ENCODE results near the gene SPSB4.

SPSB4 gene

GRCh38 chr3:141176775-141177174 is 125.6 kb downstream of the SPSB4 start:
- Histone ChIP-seq H3K27ac (ENCODE audit: insufficient read depth, low read length, poor library complexity, severe bottlenecking) (no peak overlapping the region), H3K4me3 (ENCODE audit: insufficient read depth, low read depth, low read length, poor library complexity, severe bottlenecking) (no peak overlapping the region), H3K36me3 (ENCODE audit: control insufficient read depth, insufficient read depth, low read length) (no peaks in the 10 kb centered on the region), H3K9me3 (ENCODE audit: control insufficient read depth, low read length) (peaks cover 4% of the 10 kb centered on the region), H3K4me1 (ENCODE audit: control insufficient read depth, insufficient read depth, low read length, poor library complexity, severe bottlenecking) (no peaks in the 10 kb centered on the region), H3K27me3 (replicated peaks; ENCODE audit: control insufficient read depth, insufficient read depth, low read length, poor library complexity, severe bottlenecking) (peaks cover 2% of the 10 kb centered on the region)
- DNase-seq: no peak

GRCh38 chr3:141178026-141178425 is 126.9 kb downstream of the SPSB4 start:
- Histone ChIP-seq H3K4me3 (ENCODE audit: insufficient read depth, low read depth, low read length, poor library complexity, severe bottlenecking) (no peak overlapping the region), H3K27me3 (replicated peaks; ENCODE audit: control insufficient read depth, insufficient read depth, low read length, poor library complexity, severe bottlenecking) (no peaks in the 10 kb centered on the region), H3K36me3 (ENCODE audit: control insufficient read depth, insufficient read depth, low read length) (no peaks in the 10 kb centered on the region), H3K4me1 (ENCODE audit: control insufficient read depth, insufficient read depth, low read length, poor library complexity, severe bottlenecking) (no peaks in the 10 kb centered on the region), H3K27ac (ENCODE audit: insufficient read depth, low read length, poor library complexity, severe bottlenecking) (no peak overlapping the region), H3K9me3 (ENCODE audit: control insufficient read depth, low read length) (peaks cover 4% of the 10 kb centered on the region)
- no peak for DNase-seq

- Histone ChIP-seq H3K4me1 (ENCODE audit: control insufficient read depth, insufficient read depth, low read length, poor library complexity, severe bottlenecking) (no peaks in the 10 kb centered on the region), H3K36me3 (ENCODE audit: control insufficient read depth, insufficient read depth, low read length) (no peaks in the 10 kb centered on the region), H3K27ac (ENCODE audit: insufficient read depth, low read length, poor library complexity, severe bottlenecking) (no peak overlapping the region), H3K9me3 (ENCODE audit: control insufficient read depth, low read length) (peaks cover 4% of the 10 kb centered on the region), H3K27me3 (replicated peaks; ENCODE audit: control insufficient read depth, insufficient read depth, low read length, poor library complexity, severe bottlenecking) (no peaks in the 10 kb centered on the region), H3K4me3 (ENCODE audit: insufficient read depth, low read depth, low read length, poor library complexity, severe bottlenecking) (no peak overlapping the region)
- no peak for DNase-seq
Measured at GRCh38 chr3:141178551-141178950, 127.4 kb downstream of the SPSB4 start.

GRCh38 chr3:141179983-141180382 is 128.8 kb downstream of the SPSB4 start:
- Histone ChIP-seq H3K27me3 (replicated peaks; ENCODE audit: control insufficient read depth, insufficient read depth, low read length, poor library complexity, severe bottlenecking) (no peaks in the 10 kb centered on the region), H3K4me1 (ENCODE audit: control insufficient read depth, insufficient read depth, low read length, poor library complexity, severe bottlenecking) (no peaks in the 10 kb centered on the region), H3K27ac (ENCODE audit: insufficient read depth, low read length, poor library complexity, severe bottlenecking) (no peak overlapping the region), H3K9me3 (ENCODE audit: control insufficient read depth, low read length) (peaks cover 4% of the 10 kb centered on the region), H3K36me3 (ENCODE audit: control insufficient read depth, insufficient read depth, low read length) (no peaks in the 10 kb centered on the region), H3K4me3 (ENCODE audit: insufficient read depth, low read depth, low read length, poor library complexity, severe bottlenecking) (no peak overlapping the region)
- DNase-seq: no peak

GRCh38 chr3:141181196-141181595 is 130.0 kb downstream of the SPSB4 start:
- Histone ChIP-seq H3K27ac (ENCODE audit: insufficient read depth, low read length, poor library complexity, severe bottlenecking) (no peak overlapping the region), H3K36me3 (ENCODE audit: control insufficient read depth, insufficient read depth, low read length) (no peaks in the 10 kb centered on the region), H3K4me3 (ENCODE audit: insufficient read depth, low read depth, low read length, poor library complexity, severe bottlenecking) (no peak overlapping the region), H3K4me1 (ENCODE audit: control insufficient read depth, insufficient read depth, low read length, poor library complexity, severe bottlenecking) (no peaks in the 10 kb centered on the region), H3K9me3 (ENCODE audit: control insufficient read depth, low read length) (peaks cover 4% of the 10 kb centered on the region), H3K27me3 (replicated peaks; ENCODE audit: control insufficient read depth, insufficient read depth, low read length, poor library complexity, severe bottlenecking) (no peaks in the 10 kb centered on the region)
- DNase-seq: no peak

GRCh38 chr3:141181819-141182218 is 130.7 kb downstream of the SPSB4 start:
- H3K4me3 ChIP-seq (ENCODE audit: insufficient read depth, low read depth, low read length, poor library complexity, severe bottlenecking): no peak overlapping the region
- no peak for DNase-seq
- peaks cover 4% of the 10 kb centered on the region for H3K9me3 ChIP-seq (ENCODE audit: control insufficient read depth, low read length)
- no peak overlapping the region for H3K27ac ChIP-seq (ENCODE audit: insufficient read depth, low read length, poor library complexity, severe bottlenecking)
- no peaks in the 10 kb centered on the region for H3K27me3 ChIP-seq (replicated peaks; ENCODE audit: control insufficient read depth, insufficient read depth, low read length, poor library complexity, severe bottlenecking)
- H3K36me3 ChIP-seq (ENCODE audit: control insufficient read depth, insufficient read depth, low read length): no peaks in the 10 kb centered on the region
- H3K4me1 ChIP-seq (ENCODE audit: control insufficient read depth, insufficient read depth, low read length, poor library complexity, severe bottlenecking): no peaks in the 10 kb centered on the region

- Histone ChIP-seq H3K4me1 (ENCODE audit: control insufficient read depth, insufficient read depth, low read length, poor library complexity, severe bottlenecking) (no peaks in the 10 kb centered on the region), H3K27ac (ENCODE audit: insufficient read depth, low read length, poor library complexity, severe bottlenecking) (no peak overlapping the region), H3K9me3 (ENCODE audit: control insufficient read depth, low read length) (peaks cover 4% of the 10 kb centered on the region), H3K27me3 (replicated peaks; ENCODE audit: control insufficient read depth, insufficient read depth, low read length, poor library complexity, severe bottlenecking) (no peaks in the 10 kb centered on the region), H3K4me3 (ENCODE audit: insufficient read depth, low read depth, low read length, poor library complexity, severe bottlenecking) (no peak overlapping the region), H3K36me3 (ENCODE audit: control insufficient read depth, insufficient read depth, low read length) (no peaks in the 10 kb centered on the region)
- no peak for DNase-seq
Measured at GRCh38 chr3:141183606-141184005, 132.5 kb downstream of the SPSB4 start.

- DNase-seq: no peak
- H3K36me3 ChIP-seq (ENCODE audit: control insufficient read depth, insufficient read depth, low read length): no peaks in the 10 kb centered on the region
- H3K27me3 ChIP-seq (replicated peaks; ENCODE audit: control insufficient read depth, insufficient read depth, low read length, poor library complexity, severe bottlenecking): no peaks in the 10 kb centered on the region
- H3K4me3 ChIP-seq (ENCODE audit: insufficient read depth, low read depth, low read length, poor library complexity, severe bottlenecking): no peak overlapping the region
- H3K27ac ChIP-seq (ENCODE audit: insufficient read depth, low read length, poor library complexity, severe bottlenecking): no peak overlapping the region
- H3K9me3 ChIP-seq (ENCODE audit: control insufficient read depth, low read length): peaks cover 4% of the 10 kb centered on the region
- no peaks in the 10 kb centered on the region for H3K4me1 ChIP-seq (ENCODE audit: control insufficient read depth, insufficient read depth, low read length, poor library complexity, severe bottlenecking)
Measured at GRCh38 chr3:141184430-141184829, 133.3 kb downstream of the SPSB4 start.

GRCh38 chr3:141191097-141191749 is 140.1 kb downstream of the SPSB4 start:
- no peaks in the 10 kb centered on the region for H3K9me3 ChIP-seq (ENCODE audit: control insufficient read depth, low read length)
- no peaks in the 10 kb centered on the region for H3K27me3 ChIP-seq (replicated peaks; ENCODE audit: control insufficient read depth, insufficient read depth, low read length, poor library complexity, severe bottlenecking)
- H3K4me1 ChIP-seq (ENCODE audit: control insufficient read depth, insufficient read depth, low read length, poor library complexity, severe bottlenecking): no peaks in the 10 kb centered on the region
- no peaks in the 10 kb centered on the region for H3K36me3 ChIP-seq (ENCODE audit: control insufficient read depth, insufficient read depth, low read length)
- no peak overlapping the region for H3K4me3 ChIP-seq (ENCODE audit: insufficient read depth, low read depth, low read length, poor library complexity, severe bottlenecking)
- DNase-seq: no peak
- H3K27ac ChIP-seq (ENCODE audit: insufficient read depth, low read length, poor library complexity, severe bottlenecking): no peak overlapping the region

- no peaks in the 10 kb centered on the region for H3K27me3 ChIP-seq (replicated peaks; ENCODE audit: control insufficient read depth, insufficient read depth, low read length, poor library complexity, severe bottlenecking)
- H3K4me1 ChIP-seq (ENCODE audit: control insufficient read depth, insufficient read depth, low read length, poor library complexity, severe bottlenecking): no peaks in the 10 kb centered on the region
- H3K27ac ChIP-seq (ENCODE audit: insufficient read depth, low read length, poor library complexity, severe bottlenecking): no peak overlapping the region
- H3K4me3 ChIP-seq (ENCODE audit: insufficient read depth, low read depth, low read length, poor library complexity, severe bottlenecking): no peak overlapping the region
- H3K36me3 ChIP-seq (ENCODE audit: control insufficient read depth, insufficient read depth, low read length): no peaks in the 10 kb centered on the region
- no peaks in the 10 kb centered on the region for H3K9me3 ChIP-seq (ENCODE audit: control insufficient read depth, low read length)
- DNase-seq: peak; percentile 85 to 93 (median 85)
Measured at GRCh38 chr3:141192345-141192744, 141.2 kb downstream of the SPSB4 start.
